SH-SY5Y (cell line): ENCODE results near the gene POU2F2.

ENCODE experiments used
- GATA2 ChIP-seq: IDR thresholded peaks from 2 replicates; pipeline ENCODE4 v1.6.1; 2011; ENCODE audit warnings: mild to moderate bottlenecking, low read depth, low read length
- GATA3 ChIP-seq: IDR thresholded peaks from 2 replicates; pipeline ENCODE4 v1.6.1; 2011; ENCODE audit warnings: low read depth, mild to moderate bottlenecking, low read length, moderate library complexity

GRCh38 chr19:42156571-42156970, 24.3 kb upstream of the POU2F2 start:
- TF ChIP-seq GATA3 (no peak), GATA2 (no peak)
